Testis (tissue), 3 donors: Measurements from ENCODE around the gene TMEM184A. TPM values are rescaled to one million over a fixed set of nuclear protein-coding genes. Genes with fewer than 3 reads are reported as not detected.

Experiments used
- DNase-seq: peaks from one replicate; pipeline ENCODE4 v3.0.0-alpha.2; 2019
- H3K27ac ChIP-seq, 2 donors: fragments of 200-600 bp; sonication (generic); one replicate each; pipeline ENCODE4 v1.5.1; 2019
- H3K27me3 ChIP-seq: fragments of 200-600 bp; sonication (generic); one replicate; pipeline ENCODE4 v1.5.1; 2019
- H3K36me3 ChIP-seq: fragments of 200-600 bp; sonication (generic); one replicate; pipeline ENCODE4 v1.5.1; 2017; ENCODE audit warnings: low read depth; ENCODE audit errors: missing control alignments
- H3K4me1 ChIP-seq: fragments of 200-600 bp; sonication (generic); one replicate; pipeline ENCODE4 v1.5.1; 2019
- H3K4me3 ChIP-seq, 2 donors: fragments of 200-600 bp; sonication (generic); one replicate each; pipeline ENCODE4 v1.5.1; 2017 to 2019
- H3K9me3 ChIP-seq: fragments of 200-600 bp; sonication (generic); one replicate; pipeline ENCODE4 v1.5.1; 2017
- CTCF ChIP-seq, 3 experiments: fragments of 450-650 bp in 2 of 3; fragments of 200-600 bp in 1 of 3; sonication (generic) in 1 of 3; IDR thresholded peaks; one replicate each; pipeline ENCODE4 v1.5.1; 2016 to 2019; ENCODE audit warnings: antibody characterized with exemption in 3 of 3, mild to moderate bottlenecking in 2 of 3, moderate library complexity in 1 of 3
- POLR2A ChIP-seq: fragments of 450-650 bp; IDR thresholded peaks from one replicate; pipeline ENCODE4 v1.6.1; 2017; ENCODE audit warnings: antibody characterized with exemption, mild to moderate bottlenecking, moderate library complexity
- WGBS, 2 donors: methylation state at CpG; one replicate each; pipeline ENCODE4 v1.1.5; 2018; 5-methylcytosine and 5-hydroxymethylcytosine counted together
- intact Hi-C: fragments of 100-400 bp; cut with DNase I; formaldehyde crosslinking; loops from one replicate; pipeline ENCODE4 v1.15.1; 2023; ENCODE audit warnings: low total_unique reads
- polyA plus RNA-seq: library from polyadenylated mRNA; stranded (reverse); fragments of 350-450 nt; fragmentation: Illumina TruSeq; extraction: RNeasy Lipid Tissue Mini Kit (QIAGEN cat#74804); gene quantifications from one replicate; pipeline ENCODE4 v1.2.3, GENCODE V29; 2014; ENCODE audit warnings: low read depth, low replicate concordance; ENCODE audit not compliant: insufficient read depth
- total RNA-seq, 2 donors: library from RNA; depleted of rRNA; stranded (reverse); fragments of >200 nt; gene quantifications; one replicate each; pipeline ENCODE4 v1.2.3, GENCODE V29; 2016

Gene TMEM184A
- total and polyA plus RNA-seq, 3 donors from 2014 or later = 7.1 to 20.9 (median 18.7) TPM

GRCh38 chr7:1529383-1530116, 26.5 kb downstream of the TMEM184A start:
- H3K4me3 ChIP-seq = no peak overlapping the region

GRCh38 chr7:1526271-1526754, 29.7 kb downstream of the TMEM184A start:
- H3K4me1 ChIP-seq = peaks cover 3% of the 10 kb centered on the region
- WGBS, 2 donors = 48 to 49% methylated on average over 6 of the region's 6 CpGs
- no peaks in the 10 kb centered on the region for H3K36me3 ChIP-seq
- H3K9me3 ChIP-seq = no peaks in the 10 kb centered on the region
- DNase-seq = no peak
- no peak for TF ChIP-seq CTCF (IDR thresholded peaks at IDR 0.05)
- no peak overlapping the region for H3K4me3 ChIP-seq
- intact Hi-C loops = no loop called here
- H3K27me3 ChIP-seq = no peaks in the 10 kb centered on the region
- H3K27ac ChIP-seq = no peak overlapping the region

More at GRCh38 chr7:1529383-1530116, 26.5 kb downstream of the TMEM184A start:
- DNase-seq = no peak
- intact Hi-C loops = no loop called here
- no peak overlapping the region for H3K27ac ChIP-seq
- no peaks in the 10 kb centered on the region for H3K36me3 ChIP-seq
- no peaks in the 10 kb centered on the region for H3K27me3 ChIP-seq
- WGBS, 2 donors = 70 to 73% methylated on average over 11 to 21 of the region's 21 CpGs
- H3K4me1 ChIP-seq = peaks cover 17% of the 10 kb centered on the region
- TF ChIP-seq CTCF (IDR thresholded peaks at IDR 0.05) = no peak
- no peak for TF ChIP-seq POLR2A
- no peaks in the 10 kb centered on the region for H3K9me3 ChIP-seq

- H3K4me3 ChIP-seq = no peak overlapping the region
- intact Hi-C loops = no loop called here
- H3K9me3 ChIP-seq = no peaks in the 10 kb centered on the region
- DNase-seq = no peak
- H3K27me3 ChIP-seq = no peaks in the 10 kb centered on the region
- 93 to 94% methylated on average over 6 of the region's 6 CpGs for WGBS, 2 donors
- no peaks in the 10 kb centered on the region for H3K36me3 ChIP-seq
- TF ChIP-seq CTCF (IDR thresholded peaks at IDR 0.05) (no peak), POLR2A (no peak)
- peaks cover 3% of the 10 kb centered on the region for H3K4me1 ChIP-seq
- H3K27ac ChIP-seq = no peak overlapping the region
These were observed 30.6 kb downstream of the TMEM184A start for GRCh38 chr7:1525409-1525808.

GRCh38 chr7:1523844-1524243, 32.2 kb downstream of the TMEM184A start:
- H3K27me3 ChIP-seq = no peaks in the 10 kb centered on the region
- intact Hi-C loops = no loop called here
- DNase-seq = no peak
- no peak overlapping the region for H3K27ac ChIP-seq
- H3K4me3 ChIP-seq = no peak overlapping the region
- H3K9me3 ChIP-seq = no peaks in the 10 kb centered on the region
- WGBS, 2 donors = 73% methylated on average over 8 to 17 of the region's 17 CpGs
- TF ChIP-seq CTCF (IDR thresholded peaks at IDR 0.05) (no peak), POLR2A (no peak)
- H3K4me1 ChIP-seq = no peaks in the 10 kb centered on the region
- H3K36me3 ChIP-seq = no peaks in the 10 kb centered on the region

GRCh38 chr7:1523208-1523607, 32.8 kb downstream of the TMEM184A start:
- WGBS, 2 donors = 45 to 53% methylated on average over 3 to 13 of the region's 13 CpGs

More at GRCh38 chr7:1523208-1523607, 32.8 kb downstream of the TMEM184A start:
- H3K4me3 ChIP-seq = no peak overlapping the region
- H3K27me3 ChIP-seq = no peaks in the 10 kb centered on the region
- intact Hi-C loops = no loop called here
- no peak overlapping the region for H3K27ac ChIP-seq
- H3K9me3 ChIP-seq = no peaks in the 10 kb centered on the region
- no peaks in the 10 kb centered on the region for H3K36me3 ChIP-seq
- H3K4me1 ChIP-seq = no peaks in the 10 kb centered on the region
- no peak for DNase-seq
- no peak for TF ChIP-seq CTCF (IDR thresholded peaks at IDR 0.05)
- TF ChIP-seq POLR2A = no peak
